ENCODE data around the gene ATXN1. TPM values are rescaled to one million over a fixed set of nuclear protein-coding genes. Genes with fewer than 3 reads are reported as not detected.

ATXN1 gene
- total and polyA plus RNA-seq, 2 of the 8 experiments (the other 6 are each of a cell fraction or from before 2014, with no cell fraction given): 1.6 to 4.0 TPM

DNA sequence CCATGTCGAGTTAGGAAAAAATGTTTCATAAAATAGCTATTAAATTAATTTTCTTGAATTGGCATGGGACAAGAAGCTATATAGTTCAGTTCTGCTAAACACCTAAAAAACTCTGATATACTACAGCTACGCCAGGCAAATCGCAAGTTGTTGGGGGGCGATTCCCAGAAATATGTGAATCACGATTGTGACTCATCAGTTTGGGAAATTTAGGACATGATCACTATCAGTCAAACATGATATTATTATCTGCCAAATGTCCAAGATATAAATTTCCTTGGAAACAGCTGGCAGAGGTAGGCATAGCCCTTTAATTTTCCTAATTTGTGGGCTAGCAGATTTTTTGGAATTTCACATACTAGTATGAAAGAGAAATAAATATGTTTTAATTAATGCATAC, 123.6 kb downstream of the ATXN1 start:
- H2BK120ac ChIP-seq (replicated peaks; ENCODE audit: low read depth, low read length): no peak overlapping the region
- no peaks in the 10 kb centered on the region for H3K79me2 ChIP-seq (ENCODE audit: control insufficient read depth in 1 of 2, insufficient read depth in 2 of 2, low read length in 2 of 2)
- no peak overlapping the region for H4K8ac ChIP-seq (ENCODE audit: extremely low read depth, insufficient read depth, low read length)
- no peak overlapping the region for H4K91ac ChIP-seq (replicated peaks; ENCODE audit: insufficient read length, low read length)
- no peaks in the 10 kb centered on the region for H3K27me3 ChIP-seq (replicated peaks in 1 of 4; ENCODE audit: control insufficient read depth in 3 of 4, extremely low read depth in 1 of 4, insufficient read depth in 3 of 4, low read length in 3 of 4)
- no peak overlapping the region for H3K23ac ChIP-seq (ENCODE audit: insufficient read length)
- H3K4ac ChIP-seq (replicated peaks; ENCODE audit: insufficient read length, low read depth, low read length): no peak overlapping the region
- no peak overlapping the region for H2BK20ac ChIP-seq (ENCODE audit: low read length)
- H3K56ac ChIP-seq (replicated peaks; ENCODE audit: insufficient read length, low read depth, low read length): no peak overlapping the region
- H3K79me1 ChIP-seq (ENCODE audit: low read depth, low read length): no peaks in the 10 kb centered on the region
- no peak overlapping the region for H2BK12ac ChIP-seq (ENCODE audit: low read depth, low read length)
- peaks cover 0 to 4% of the 10 kb centered on the region in 2 experiments; a peak in 1 of 4 replicates for H3K9me3 ChIP-seq (ENCODE audit: insufficient read depth in 2 of 2, low read depth in 1 of 2, low read length in 1 of 2)
- H2BK15ac ChIP-seq (ENCODE audit: low read length): no peak overlapping the region
- WGBS, 2 experiments (ENCODE audit: extremely low coverage in 1 of 2, insufficient coverage in 1 of 2, insufficient read length in 1 of 2, insufficient replicate concordance in 2 of 2, low coverage in 1 of 2, low lambda C conversion rate in 2 of 2, missing lambda C conversion rate in 1 of 2): 82% methylated on average over 5 of the region's 5 CpGs; no CpG with 5 or more reads in 1 of the 2 experiments
- H3K36me3 ChIP-seq (ENCODE audit: control insufficient read depth in 2 of 4, insufficient read depth in 4 of 4, low read length in 3 of 4): no peaks in the 10 kb centered on the region
- no peaks in the 10 kb centered on the region for H4K20me1 ChIP-seq (replicated peaks in 1 of 2; ENCODE audit: control insufficient read depth in 1 of 2, insufficient read depth in 2 of 2, low read length in 2 of 2)
- H2AK5ac ChIP-seq (ENCODE audit: low read depth, low read length): no peak overlapping the region
- DNase-seq (ENCODE audit: low read depth in 1 of 2, low spot score in 2 of 2) (no peak), FAIRE-seq (no peak)
- CTCF ChIA-PET (ENCODE audit: partially characterized antibody): interaction anchor here (1.2 to 1.5 kb wide), 2 partner anchors 9 to 124 kb away, joined by 3 read pairs; partner anchors contain the start of gene ATXN1
- H3K4me1 ChIP-seq (replicated peaks in 1 of 4; ENCODE audit: control insufficient read depth in 3 of 4, insufficient read depth in 4 of 4, low read length in 3 of 4): peaks cover 0 to 7% (median 2%) of the 10 kb centered on the region in 4 experiments; a peak in 2 of 7 replicates
- POLR2A ChIA-PET (ENCODE audit: partially characterized antibody): no interaction called here
- no peak overlapping the region for H3K4me3 ChIP-seq (ENCODE audit: extremely low read depth in 1 of 4, insufficient read depth in 2 of 4, low read depth in 3 of 4, low read length in 4 of 4)
- no peak overlapping the region for H3K9ac ChIP-seq (replicated peaks in 1 of 4; ENCODE audit: extremely low read depth in 1 of 4, low read depth in 3 of 4, low read length in 3 of 4)
- H4K5ac ChIP-seq (ENCODE audit: insufficient read length, low read depth, low read length): no peak overlapping the region
- no peaks in the 10 kb centered on the region for H3K23me2 ChIP-seq (ENCODE audit: low read depth, low read length)
- H3K18ac ChIP-seq (ENCODE audit: extremely low read depth, low read length): no peak overlapping the region
- H3K14ac ChIP-seq (ENCODE audit: insufficient read length): no peak overlapping the region
- no peak overlapping the region for H2AFZ ChIP-seq (ENCODE audit: low read length)
- TF ChIP-seq ASH2L (IDR thresholded peaks at IDR 0.05; ENCODE audit: low read length): no peak
- TF ChIP-seq POLR2A (IDR thresholded peaks at IDR 0.05; ENCODE audit: control extremely low read depth in 1 of 2, low read depth in 2 of 2, low read length in 2 of 2): no peak
- TF ChIP-seq KDM1A (IDR thresholded peaks at IDR 0.05; ENCODE audit: borderline replicate concordance, low read length): no peak
- no peak for TF ChIP-seq RFX5 (IDR thresholded peaks at IDR 0.05; ENCODE audit: borderline replicate concordance, low read depth, low read length)
- no peak overlapping the region for H3K27ac ChIP-seq (ENCODE audit: low read depth, low read length)
- no peak overlapping the region for H2BK5ac ChIP-seq (ENCODE audit: low read depth, low read length)
- no peak overlapping the region for H3K4me2 ChIP-seq (ENCODE audit: insufficient read depth in 1 of 2, low read depth in 2 of 2, low read length in 2 of 2)
